ENCODE measurements around the gene TBRG4.
A peak's percentile ranks its signal among the peaks of the same experiment; 100 is the strongest.

Gene TBRG4

DNA sequence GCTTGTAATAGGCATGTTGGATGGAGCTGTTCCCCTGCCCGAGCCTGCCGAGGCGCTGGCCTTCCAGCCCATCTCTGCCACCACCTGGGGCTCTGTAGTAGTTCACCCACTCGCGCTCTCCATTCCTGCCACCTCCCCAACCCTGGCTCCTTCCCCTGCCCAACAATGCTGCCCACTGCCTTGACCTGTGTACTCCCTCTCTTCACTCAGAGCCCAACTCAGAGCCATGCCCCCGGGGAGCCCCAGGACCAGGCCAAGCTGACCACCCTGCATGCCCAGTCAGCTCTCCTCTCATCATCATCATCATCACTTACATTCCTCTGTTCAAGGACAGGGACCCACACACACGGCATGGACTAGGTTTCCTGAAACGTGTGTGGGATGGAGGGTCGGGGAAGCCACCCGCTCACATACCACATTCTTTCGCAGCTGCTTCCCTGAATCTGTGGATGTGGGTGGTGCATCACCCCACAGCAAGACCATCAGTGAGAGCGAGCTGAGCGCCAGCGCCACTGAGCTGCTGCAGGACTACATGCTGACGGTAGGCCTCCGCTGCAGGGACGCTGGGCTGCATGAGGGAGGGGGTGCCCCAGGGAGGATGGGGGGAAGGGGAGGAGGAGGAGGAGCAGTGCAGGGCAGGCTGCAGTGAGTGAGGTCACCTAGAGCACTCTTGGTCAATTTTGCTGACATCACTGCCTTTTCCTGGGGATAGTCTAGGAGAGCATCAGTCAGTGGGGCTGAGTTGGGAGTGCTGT is 38.3 kb downstream of the TBRG4 start:
- H3K27me3 ChIP-seq (ENCODE audit: insufficient read depth, insufficient read length) = no peaks in the 10 kb centered on the region

DNA sequence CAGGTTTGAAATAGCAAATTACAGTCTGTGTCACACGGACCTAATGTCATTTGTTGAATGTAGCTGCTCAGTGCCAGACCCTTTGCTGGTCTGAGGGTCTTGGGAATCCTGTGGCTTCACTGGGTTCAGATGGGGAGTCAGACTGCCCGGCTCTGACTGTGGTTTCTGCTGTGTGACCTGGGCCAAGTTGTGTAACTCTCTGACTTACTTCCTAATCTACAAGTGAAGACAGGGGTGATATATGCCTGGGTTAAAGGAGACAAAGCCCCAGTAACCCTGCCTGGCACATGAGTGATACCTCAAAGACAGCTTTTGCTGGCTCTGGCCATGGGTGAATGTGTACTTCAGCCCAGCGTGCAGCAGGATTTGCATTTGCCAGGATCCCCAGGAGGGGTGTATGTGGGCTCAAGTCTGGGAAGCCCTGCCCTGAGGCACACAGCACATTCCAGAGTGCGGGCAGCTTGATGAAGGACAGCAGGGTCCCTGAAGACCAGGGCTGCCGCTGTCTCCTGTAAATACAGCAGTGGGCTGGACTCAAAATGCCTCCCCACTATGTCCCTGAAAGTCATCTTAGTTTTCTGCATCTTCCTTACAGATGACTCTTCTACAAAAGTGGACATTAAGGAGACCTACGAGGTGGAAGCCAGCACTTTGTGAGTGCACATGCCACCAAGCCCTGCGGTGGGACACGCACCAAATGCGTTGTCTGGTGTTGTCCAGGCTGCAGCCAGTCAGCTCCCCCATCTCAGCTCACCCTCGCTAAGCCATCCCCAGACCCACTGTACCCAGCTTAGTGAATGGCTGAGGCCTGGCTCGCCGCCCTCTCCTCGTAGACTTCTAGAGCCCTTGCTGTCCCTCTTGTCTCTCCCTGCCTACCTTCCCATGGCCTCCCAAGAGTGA is 39.1 kb downstream of the TBRG4 start:
- Histone ChIP-seq H3K4me1 (ENCODE audit: insufficient read depth, insufficient read length) (peaks cover 31% of the 10 kb centered on the region), H3K4me3 (ENCODE audit: insufficient read length, low read depth) (no peak overlapping the region), H3K9ac (ENCODE audit: insufficient read length, low read depth) (no peak overlapping the region), H3K36me3 (ENCODE audit: insufficient read depth, insufficient read length, low read length) (peaks cover 79% of the 10 kb centered on the region), H3K27me3 (ENCODE audit: insufficient read depth, insufficient read length) (no peaks in the 10 kb centered on the region), H3K9me3 (ENCODE audit: insufficient read depth, low read length) (no peaks in the 10 kb centered on the region)
- DNase-seq (ENCODE audit: low read depth, low spot score) = peak; percentile 57
- TF ChIP-seq YY1 (IDR thresholded peaks at IDR 0.05; ENCODE audit: insufficient read depth, insufficient read length) = no peak
- TF ChIP-seq SUZ12 (IDR thresholded peaks at IDR 0.05; ENCODE audit: extremely low read depth, insufficient read depth, insufficient read length) = no peak

More for the DNA sequence above, 38.3 kb downstream of the TBRG4 start:
- no peak overlapping the region for H3K9ac ChIP-seq (ENCODE audit: insufficient read length, low read depth)
- no peaks in the 10 kb centered on the region for H3K9me3 ChIP-seq (ENCODE audit: insufficient read depth, low read length)
- no peak overlapping the region for H3K4me3 ChIP-seq (ENCODE audit: insufficient read length, low read depth)
- H3K4me1 ChIP-seq (ENCODE audit: insufficient read depth, insufficient read length) = peaks cover 31% of the 10 kb centered on the region
- H3K36me3 ChIP-seq (ENCODE audit: insufficient read depth, insufficient read length, low read length) = peaks cover 78% of the 10 kb centered on the region
- TF ChIP-seq ZNF274 (IDR thresholded peaks at IDR 0.05; ENCODE audit: low read depth, low read length) = no peak
- no peak for TF ChIP-seq YY1 (IDR thresholded peaks at IDR 0.05; ENCODE audit: insufficient read depth, insufficient read length)
- no peak for TF ChIP-seq SUZ12 (IDR thresholded peaks at IDR 0.05; ENCODE audit: extremely low read depth, insufficient read depth, insufficient read length)
- no peak for DNase-seq (ENCODE audit: low read depth, low spot score)

DNA sequence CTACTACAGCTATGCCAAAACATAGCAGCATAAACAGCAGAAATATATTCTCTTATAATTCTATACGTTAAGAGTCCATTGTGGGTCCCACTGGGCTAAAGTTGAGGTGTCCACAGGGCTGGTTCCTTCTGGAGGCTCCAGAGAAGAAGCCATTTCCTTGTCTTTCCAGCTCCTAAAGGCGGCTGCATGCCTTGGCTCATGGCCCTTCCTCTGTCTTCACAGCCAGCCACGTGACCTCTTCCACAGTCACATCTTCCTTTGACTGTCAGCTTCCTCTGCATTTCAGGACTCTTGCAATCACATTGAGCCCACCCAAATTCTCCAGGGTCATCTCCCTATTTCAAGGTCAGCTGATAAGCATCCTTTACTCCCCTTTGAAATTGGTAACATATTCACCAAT is 40.0 kb downstream of the TBRG4 start:
- Histone ChIP-seq H3K4me3 (ENCODE audit: insufficient read length, low read depth) (no peak overlapping the region), H3K9ac (ENCODE audit: insufficient read length, low read depth) (no peak overlapping the region), H3K4me1 (ENCODE audit: insufficient read depth, insufficient read length) (peaks cover 31% of the 10 kb centered on the region), H3K9me3 (ENCODE audit: insufficient read depth, low read length) (no peaks in the 10 kb centered on the region), H3K27me3 (ENCODE audit: insufficient read depth, insufficient read length) (no peaks in the 10 kb centered on the region), H3K36me3 (ENCODE audit: insufficient read depth, insufficient read length, low read length) (peaks cover 74% of the 10 kb centered on the region)
- DNase-seq (ENCODE audit: low read depth, low spot score) = no peak
- TF ChIP-seq ZNF274 (IDR thresholded peaks at IDR 0.05; ENCODE audit: low read depth, low read length) = no peak
- no peak for TF ChIP-seq SUZ12 (IDR thresholded peaks at IDR 0.05; ENCODE audit: extremely low read depth, insufficient read depth, insufficient read length)
- no peak for TF ChIP-seq YY1 (IDR thresholded peaks at IDR 0.05; ENCODE audit: insufficient read depth, insufficient read length)

DNA sequence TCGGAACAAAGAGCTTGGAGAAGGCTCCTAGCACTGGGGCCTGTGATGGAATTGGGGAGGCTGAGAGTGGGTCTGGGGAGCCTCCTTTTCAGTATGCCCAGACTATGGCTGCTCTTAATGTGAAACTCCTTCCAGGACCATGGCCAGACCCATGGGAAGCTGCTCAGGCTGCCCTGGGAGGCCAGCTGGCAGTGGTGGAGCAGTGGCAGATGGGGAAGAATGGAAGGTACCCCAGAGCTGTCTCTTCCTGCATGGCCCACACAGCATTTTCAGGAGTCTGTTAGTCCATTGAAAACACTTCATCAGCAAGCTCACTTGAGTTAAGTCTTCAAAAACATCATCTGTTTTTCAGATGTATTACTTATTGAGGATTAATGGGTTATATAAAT is 41.2 kb downstream of the TBRG4 start:
- Histone ChIP-seq H3K36me3 (ENCODE audit: insufficient read depth, insufficient read length, low read length) (peaks cover 71% of the 10 kb centered on the region), H3K4me3 (ENCODE audit: insufficient read length, low read depth) (no peak overlapping the region), H3K4me1 (ENCODE audit: insufficient read depth, insufficient read length) (peaks cover 31% of the 10 kb centered on the region), H3K9ac (ENCODE audit: insufficient read length, low read depth) (no peak overlapping the region), H3K27me3 (ENCODE audit: insufficient read depth, insufficient read length) (no peaks in the 10 kb centered on the region), H3K9me3 (ENCODE audit: insufficient read depth, low read length) (no peaks in the 10 kb centered on the region)
- TF ChIP-seq ZNF274 (IDR thresholded peaks at IDR 0.05; ENCODE audit: low read depth, low read length) (no peak), YY1 (IDR thresholded peaks at IDR 0.05; ENCODE audit: insufficient read depth, insufficient read length) (no peak), SUZ12 (IDR thresholded peaks at IDR 0.05; ENCODE audit: extremely low read depth, insufficient read depth, insufficient read length) (no peak)
- no peak for DNase-seq (ENCODE audit: low read depth, low spot score)

DNA sequence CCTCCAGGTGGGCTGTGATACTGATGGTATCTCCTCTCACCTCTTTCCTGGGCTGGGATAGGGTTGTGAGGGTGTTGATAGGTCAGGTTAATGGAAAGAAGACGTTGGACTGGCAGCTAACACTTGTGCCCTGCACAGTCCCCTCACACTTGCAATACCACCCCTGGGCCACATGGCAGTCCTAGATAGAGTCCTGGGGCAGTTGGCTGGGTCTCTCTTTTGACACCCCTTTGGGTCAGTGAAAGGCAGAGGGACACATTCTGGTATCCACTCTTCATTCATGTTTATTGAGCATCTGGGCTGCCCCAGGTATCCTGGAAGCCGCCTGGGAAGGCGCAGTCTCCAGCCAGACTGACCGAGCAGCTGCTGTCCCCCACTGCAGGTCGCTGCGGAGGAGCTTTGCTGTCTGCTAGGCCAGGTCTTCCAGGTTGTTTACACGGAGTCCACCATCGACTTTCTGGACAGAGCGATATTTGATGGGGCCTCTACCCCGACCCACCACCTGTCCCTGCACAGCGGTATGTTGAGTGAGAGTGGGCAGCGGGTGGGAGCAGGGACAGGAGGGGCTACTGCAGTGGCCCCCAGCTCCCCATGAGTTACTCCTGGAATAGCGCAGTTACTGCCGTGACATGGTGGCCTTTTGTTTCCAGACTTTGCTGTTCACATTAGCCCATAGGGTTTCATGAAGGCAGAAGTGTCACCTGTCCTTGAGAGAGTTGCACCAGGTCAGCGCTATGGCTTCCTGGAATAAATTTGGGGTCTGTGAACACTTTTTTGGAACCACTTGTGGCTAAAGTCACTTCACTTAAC is 41.8 kb downstream of the TBRG4 start:
- no peak overlapping the region for H3K4me3 ChIP-seq (ENCODE audit: insufficient read length, low read depth)
- DNase-seq (ENCODE audit: low read depth, low spot score) = no peak

DNA sequence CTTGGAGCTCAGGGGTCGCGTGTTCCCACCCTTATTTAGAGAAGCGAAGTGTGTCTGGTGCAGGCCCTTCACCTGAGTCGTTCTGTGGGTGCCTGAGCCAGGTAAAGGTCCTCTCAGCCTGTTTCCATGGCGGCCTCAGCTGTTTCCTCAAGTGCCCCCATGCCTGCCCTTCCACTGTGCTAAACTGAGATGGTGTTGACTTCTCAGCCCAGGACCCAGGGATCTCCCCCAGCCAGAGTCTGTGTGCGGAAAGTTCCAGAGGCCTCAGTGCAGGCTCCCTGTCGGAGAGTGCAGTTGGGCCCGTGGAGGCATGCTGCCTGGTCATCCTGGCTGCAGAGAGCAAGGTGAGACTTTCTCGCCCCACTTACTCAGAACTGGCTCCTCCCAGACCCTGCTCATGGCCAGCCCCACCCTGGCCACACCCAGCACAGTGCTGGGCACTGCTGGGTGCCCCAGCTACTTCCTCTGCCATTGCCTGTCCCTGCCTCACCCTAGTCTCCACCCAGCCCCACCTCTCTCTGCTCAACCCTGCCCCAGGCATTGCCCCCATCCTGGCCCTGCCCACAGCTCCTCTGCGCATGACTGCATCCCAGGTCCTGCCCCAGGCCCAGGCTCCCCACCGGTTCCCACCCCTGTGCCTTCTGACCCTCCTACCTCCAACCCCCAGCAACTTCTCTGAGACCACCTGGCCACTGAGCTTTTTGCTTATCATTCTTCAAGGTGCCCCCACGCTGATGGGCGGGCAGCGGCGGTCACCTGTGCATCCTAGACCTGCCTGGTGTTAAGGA is 43.1 kb downstream of the TBRG4 start:
- no peak for TF ChIP-seq SUZ12 (IDR thresholded peaks at IDR 0.05; ENCODE audit: extremely low read depth, insufficient read depth, insufficient read length)
- TF ChIP-seq YY1 (IDR thresholded peaks at IDR 0.05; ENCODE audit: insufficient read depth, insufficient read length) = no peak
- no peak for TF ChIP-seq ZNF274 (IDR thresholded peaks at IDR 0.05; ENCODE audit: low read depth, low read length)
- no peak for DNase-seq (ENCODE audit: low read depth, low spot score)
- Histone ChIP-seq H3K36me3 (ENCODE audit: insufficient read depth, insufficient read length, low read length) (peaks cover 72% of the 10 kb centered on the region), H3K9ac (ENCODE audit: insufficient read length, low read depth) (no peak overlapping the region), H3K4me3 (ENCODE audit: insufficient read length, low read depth) (no peak overlapping the region), H3K4me1 (ENCODE audit: insufficient read depth, insufficient read length) (peaks cover 23% of the 10 kb centered on the region), H3K27me3 (ENCODE audit: insufficient read depth, insufficient read length) (no peaks in the 10 kb centered on the region), H3K9me3 (ENCODE audit: insufficient read depth, low read length) (no peaks in the 10 kb centered on the region)

More for the DNA sequence above, 41.8 kb downstream of the TBRG4 start:
- H3K9me3 ChIP-seq (ENCODE audit: insufficient read depth, low read length) = no peaks in the 10 kb centered on the region
- peaks cover 71% of the 10 kb centered on the region for H3K36me3 ChIP-seq (ENCODE audit: insufficient read depth, insufficient read length, low read length)
- H3K9ac ChIP-seq (ENCODE audit: insufficient read length, low read depth) = no peak overlapping the region
- TF ChIP-seq YY1 (IDR thresholded peaks at IDR 0.05; ENCODE audit: insufficient read depth, insufficient read length) = no peak
- TF ChIP-seq ZNF274 (IDR thresholded peaks at IDR 0.05; ENCODE audit: low read depth, low read length) = no peak
- TF ChIP-seq SUZ12 (IDR thresholded peaks at IDR 0.05; ENCODE audit: extremely low read depth, insufficient read depth, insufficient read length) = no peak
- H3K4me1 ChIP-seq (ENCODE audit: insufficient read depth, insufficient read length) = peaks cover 31% of the 10 kb centered on the region
- H3K27me3 ChIP-seq (ENCODE audit: insufficient read depth, insufficient read length) = no peaks in the 10 kb centered on the region
